ENCODE measurements around the gene TRIM47. TPM values are rescaled to one million over a fixed set of nuclear protein-coding genes. Genes with fewer than 3 reads are reported as not detected.

TRIM47 gene
- total RNA-seq, 1 experiment from 2014 or later = 48.3 TPM

GRCh38 chr17:75845058-75845711 lies 33.2 kb downstream of the TRIM47 start:
- peaks cover 30% of the 10 kb centered on the region for H3F3A ChIP-seq (ENCODE audit: insufficient read depth, low read depth)
- intact Hi-C loops (cut with micrococcal nuclease; ENCODE audit: unreplicated experiment) = loop anchor here (1.0 to 5.0 kb wide), 5 partner anchors 10 to 137 kb away; partner anchors contain the start of genes TRIM47, UNK and WBP2
- no peaks in the 10 kb centered on the region for H3K27me3 ChIP-seq (ENCODE audit: insufficient read depth, low read depth)
- CTCF ChIA-PET = interaction anchor here (0.6 to 1.9 kb wide), 9 partner anchors 10 to 80 kb away, joined by 3 to 17 read pairs (median 5); partner anchors contain the start of genes GALK1, TRIM65 and WBP2
- peak overlapping the region; percentile 96 for H3K27ac ChIP-seq
- DNase-seq = peak; percentile 89 to 93
- no peaks in the 10 kb centered on the region for H3K79me2 ChIP-seq (ENCODE audit: low read depth)
- no peak for TF ChIP-seq EZH2 (IDR thresholded peaks at IDR 0.05; ENCODE audit: low read depth)
- peak; percentile 92 for TF ChIP-seq CTCF (conservative IDR thresholded peaks at IDR 0.05)
- H2AFZ ChIP-seq = no peak overlapping the region
- H4K20me1 ChIP-seq (ENCODE audit: insufficient read depth) = no peaks in the 10 kb centered on the region
- POLR2A ChIA-PET (ENCODE audit: unreplicated experiment) = interaction anchor here (0.5 to 2.4 kb wide), 14 partner anchors 10 to 510 kb away, joined by 3 to 24 read pairs (median 6); partner anchors contain the start of gene WBP2
- peaks cover 51% of the 10 kb centered on the region for H3K4me1 ChIP-seq (replicated peaks; ENCODE audit: insufficient read depth)
- peak overlapping the region; percentile 79 for H3K4me2 ChIP-seq
- H3K9me3 ChIP-seq (ENCODE audit: insufficient read depth, low read depth) = no peaks in the 10 kb centered on the region
- TSS peak; percentile 65 for BruUV-seq (replicated peaks)
- H3K4me3 ChIP-seq = peak overlapping the region; percentile 40; the same call in 1 of the 2 replicates
- no peaks in the 10 kb centered on the region for H3K9me2 ChIP-seq (ENCODE audit: insufficient read depth)
- H3K36me3 ChIP-seq (ENCODE audit: low read depth) = peaks cover 15% of the 10 kb centered on the region; the same call in 1 of the 2 replicates

DNA sequence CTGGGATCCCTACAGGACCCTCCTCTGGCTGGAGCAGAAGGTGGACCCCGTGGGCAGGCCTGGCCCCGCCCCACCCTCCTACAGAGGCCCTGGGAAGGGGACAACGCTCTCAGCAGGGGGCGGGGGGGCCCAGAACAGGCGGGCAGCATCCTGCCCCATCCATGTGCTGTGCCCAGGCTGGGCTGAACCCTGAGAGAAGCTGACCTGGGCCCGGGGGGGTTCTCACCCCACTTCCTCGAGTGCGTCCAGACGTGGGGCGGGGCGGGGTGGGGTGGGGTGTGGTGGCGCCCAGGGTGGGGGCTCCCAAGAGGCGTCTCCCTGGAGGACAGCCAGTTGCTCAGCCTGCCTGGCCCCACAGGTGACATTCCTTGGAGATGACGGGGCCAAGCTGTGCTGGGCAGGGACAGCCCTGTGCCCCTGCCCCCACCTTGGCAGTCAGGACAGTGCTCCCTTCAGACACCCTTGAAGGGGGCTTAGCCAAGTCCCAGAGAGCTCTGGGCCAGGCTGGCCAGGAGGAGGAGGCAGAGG lies 33.8 kb downstream of the TRIM47 start:
- TF ChIP-seq CTCF (conservative IDR thresholded peaks at IDR 0.05) (no peak), EZH2 (IDR thresholded peaks at IDR 0.05; ENCODE audit: low read depth) (no peak)
- H3K27ac ChIP-seq = peak overlapping the region; percentile 96
- BruUV-seq (replicated peaks) = no TSS peak

More for the DNA sequence above, 33.8 kb downstream of the TRIM47 start:
- peak overlapping the region; percentile 54 for H3K4me3 ChIP-seq
- no peaks in the 10 kb centered on the region for H3K27me3 ChIP-seq (ENCODE audit: insufficient read depth, low read depth)
- H3K9me3 ChIP-seq (ENCODE audit: insufficient read depth, low read depth) = no peaks in the 10 kb centered on the region
- H3F3A ChIP-seq (ENCODE audit: insufficient read depth, low read depth) = peaks cover 30% of the 10 kb centered on the region
- H3K9me2 ChIP-seq (ENCODE audit: insufficient read depth) = no peaks in the 10 kb centered on the region
- H3K36me3 ChIP-seq (ENCODE audit: low read depth) = peaks cover 15% of the 10 kb centered on the region; the same call in 1 of the 2 replicates
- H3K4me1 ChIP-seq (replicated peaks; ENCODE audit: insufficient read depth) = peaks cover 51% of the 10 kb centered on the region
- peak overlapping the region; percentile 79 for H3K4me2 ChIP-seq
- H2AFZ ChIP-seq = no peak overlapping the region
- no peaks in the 10 kb centered on the region for H3K79me2 ChIP-seq (ENCODE audit: low read depth)
- no peaks in the 10 kb centered on the region for H4K20me1 ChIP-seq (ENCODE audit: insufficient read depth)
- DNase-seq = peak; percentile 92 to 95
- POLR2A ChIA-PET (ENCODE audit: unreplicated experiment) = interaction anchor here (0.5 to 2.4 kb wide), 9 partner anchors 11 to 199 kb away, joined by 3 to 24 read pairs (median 4); partner anchors contain the start of gene WBP2
- CTCF ChIA-PET = interaction anchor here (0.6 to 1.9 kb wide), 5 partner anchors 28 to 214 kb away, joined by 3 to 7 read pairs (median 5); no protein-coding TSS in a partner anchor
- intact Hi-C loops (cut with micrococcal nuclease; ENCODE audit: unreplicated experiment) = loop anchor here (1.0 to 5.0 kb wide), 6 partner anchors 11 to 138 kb away; partner anchors contain the start of genes TRIM47, TRIM65, UNK and WBP2
